Muscle layer of duodenum (tissue), 2 donors: ENCODE data around the gene GPHB5.

ENCODE experiments used
- H3K27ac ChIP-seq: one replicate; pipeline ENCODE4 v1.7.0; 2013; ENCODE audit warnings: mild to moderate bottlenecking, low read length
- H3K27me3 ChIP-seq: one replicate; pipeline ENCODE4 v1.7.0; 2013; ENCODE audit warnings: low read depth, mild to moderate bottlenecking, control low read depth, low read length
- H3K36me3 ChIP-seq, 2 donors: one replicate each; pipeline ENCODE4 v1.7.0; 2013; ENCODE audit warnings: low read length in 2 of 2, control low read depth in 1 of 2, mild to moderate bottlenecking in 1 of 2; ENCODE audit not compliant: insufficient read depth in 2 of 2, control insufficient read depth in 1 of 2
- H3K4me1 ChIP-seq, 2 donors: one replicate each; pipeline ENCODE4 v1.7.0; 2013; ENCODE audit warnings: low read length in 2 of 2, mild to moderate bottlenecking in 2 of 2, control low read depth in 1 of 2, moderate library complexity in 1 of 2; ENCODE audit not compliant: insufficient read depth in 2 of 2, control insufficient read depth in 1 of 2
- H3K4me3 ChIP-seq, 2 donors: one replicate each; pipeline ENCODE4 v1.7.0; 2013; ENCODE audit warnings: low read length in 2 of 2, low read depth in 1 of 2, mild to moderate bottlenecking in 1 of 2
- H3K9me3 ChIP-seq, 2 donors: one replicate each; pipeline ENCODE4 v1.7.0; 2013; ENCODE audit warnings: low read length in 2 of 2, control low read depth in 1 of 2, mild to moderate bottlenecking in 1 of 2; ENCODE audit not compliant: control insufficient read depth in 1 of 2
- donor health status: healthy.

Gene GPHB5, protein sequence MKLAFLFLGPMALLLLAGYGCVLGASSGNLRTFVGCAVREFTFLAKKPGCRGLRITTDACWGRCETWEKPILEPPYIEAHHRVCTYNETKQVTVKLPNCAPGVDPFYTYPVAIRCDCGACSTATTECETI

DNA sequence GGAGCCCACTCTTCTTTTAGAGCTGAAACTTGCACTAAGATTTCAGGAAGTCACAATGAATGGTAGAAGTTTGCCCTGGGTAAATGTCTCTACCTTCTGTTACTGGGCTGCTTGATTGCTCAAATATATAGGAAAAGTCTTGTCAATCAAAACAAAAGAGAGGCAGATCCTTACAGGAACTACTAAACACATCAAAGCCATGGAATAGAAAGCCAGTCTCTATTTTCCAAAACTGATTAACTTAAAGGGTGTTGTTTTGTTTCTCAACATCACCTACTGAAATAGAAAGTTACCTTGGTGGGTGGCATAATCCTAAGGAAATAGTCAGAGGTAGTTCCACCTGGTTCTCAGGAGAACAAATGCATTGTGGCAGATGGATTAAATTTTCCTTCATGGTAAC is at the start of gene GPHB5:
TSS of gene GPHB5 (minus strand) at position 101 of the 400 bp plus-strand sequence. CDS start 1,086 bp downstream, outside the sequence.
- no peaks in the 10 kb centered on the region for H3K36me3 ChIP-seq
- no peaks in the 10 kb centered on the region for H3K27me3 ChIP-seq
- H3K27ac ChIP-seq, result no peak within 1 kb of the TSS
- no peak within 1 kb of the TSS for H3K4me3 ChIP-seq
- H3K9me3 ChIP-seq, result no peaks in the 10 kb centered on the region
- no peaks in the 10 kb centered on the region for H3K4me1 ChIP-seq

GRCh38 chr14:63367742-63368364 is 49.1 kb upstream of the GPHB5 start:
- H3K27ac ChIP-seq, result no peak overlapping the region
- H3K4me3 ChIP-seq, result no peak overlapping the region
- no peaks in the 10 kb centered on the region for H3K27me3 ChIP-seq
- H3K36me3 ChIP-seq, result peaks cover 0 to 11% of the 10 kb centered on the region in 2 donors
- H3K9me3 ChIP-seq, result peaks cover 0 to 3% of the 10 kb centered on the region in 2 donors
- no peaks in the 10 kb centered on the region for H3K4me1 ChIP-seq

GRCh38 chr14:63362389-63362819 is 43.7 kb upstream of the GPHB5 start:
- no peaks in the 10 kb centered on the region for H3K9me3 ChIP-seq
- no peak overlapping the region for H3K4me3 ChIP-seq
- no peak overlapping the region for H3K27ac ChIP-seq
- no peaks in the 10 kb centered on the region for H3K27me3 ChIP-seq
- H3K4me1 ChIP-seq, result no peaks in the 10 kb centered on the region
- no peaks in the 10 kb centered on the region for H3K36me3 ChIP-seq

GRCh38 chr14:63361790-63362189 is 43.1 kb upstream of the GPHB5 start:
- no peak overlapping the region for H3K4me3 ChIP-seq
- H3K27ac ChIP-seq, result no peak overlapping the region
- no peaks in the 10 kb centered on the region for H3K27me3 ChIP-seq
- no peaks in the 10 kb centered on the region for H3K36me3 ChIP-seq
- no peaks in the 10 kb centered on the region for H3K4me1 ChIP-seq
- no peaks in the 10 kb centered on the region for H3K9me3 ChIP-seq

DNA sequence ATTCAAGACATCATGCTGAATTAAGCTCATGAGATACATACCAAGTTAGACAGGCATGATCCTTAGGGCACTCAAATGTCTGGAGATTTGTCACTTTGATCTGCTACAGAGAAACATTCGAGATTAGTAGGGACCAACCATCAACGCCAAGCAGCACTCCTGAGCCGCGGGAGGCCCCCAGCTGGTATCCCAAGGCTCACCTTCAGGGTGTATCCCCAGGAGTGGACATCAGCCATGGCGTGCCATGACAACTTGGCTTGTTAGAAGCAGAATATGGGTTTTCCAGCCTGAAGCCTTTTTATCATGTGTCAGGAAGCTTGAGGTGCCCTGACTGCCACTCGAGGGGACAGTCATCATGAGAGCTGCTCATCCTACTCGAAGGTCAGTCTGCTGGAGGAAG is 39.1 kb upstream of the GPHB5 start:
- Histone ChIP-seq H3K27ac (no peak overlapping the region), H3K36me3 (no peaks in the 10 kb centered on the region), H3K4me3 (no peak overlapping the region), H3K4me1 (no peaks in the 10 kb centered on the region), H3K9me3 (no peaks in the 10 kb centered on the region), H3K27me3 (no peaks in the 10 kb centered on the region)

DNA sequence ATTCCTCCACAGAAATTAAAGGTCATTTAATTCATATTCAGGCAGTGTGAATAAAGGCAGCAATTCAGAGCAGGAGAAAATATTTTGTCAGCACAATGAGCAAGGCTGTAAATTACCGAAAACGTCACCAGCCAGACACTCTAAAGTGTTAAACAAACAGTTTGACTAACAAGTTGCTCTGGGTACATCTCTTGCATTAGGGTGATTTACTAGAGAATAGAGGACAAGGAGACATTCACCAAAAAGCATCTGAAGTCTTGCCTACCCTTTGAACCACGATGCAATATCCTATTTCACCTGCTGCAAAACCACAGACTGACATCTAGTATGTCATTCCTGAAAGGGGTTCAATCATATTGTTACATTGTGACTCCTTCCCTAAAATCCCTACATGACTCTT is 27.1 kb upstream of the GPHB5 start:
- H3K4me3 ChIP-seq, result no peak overlapping the region
- H3K9me3 ChIP-seq, result no peaks in the 10 kb centered on the region
- H3K4me1 ChIP-seq, result no peaks in the 10 kb centered on the region
- H3K27ac ChIP-seq, result no peak overlapping the region
- H3K36me3 ChIP-seq, result no peaks in the 10 kb centered on the region
- no peaks in the 10 kb centered on the region for H3K27me3 ChIP-seq

DNA sequence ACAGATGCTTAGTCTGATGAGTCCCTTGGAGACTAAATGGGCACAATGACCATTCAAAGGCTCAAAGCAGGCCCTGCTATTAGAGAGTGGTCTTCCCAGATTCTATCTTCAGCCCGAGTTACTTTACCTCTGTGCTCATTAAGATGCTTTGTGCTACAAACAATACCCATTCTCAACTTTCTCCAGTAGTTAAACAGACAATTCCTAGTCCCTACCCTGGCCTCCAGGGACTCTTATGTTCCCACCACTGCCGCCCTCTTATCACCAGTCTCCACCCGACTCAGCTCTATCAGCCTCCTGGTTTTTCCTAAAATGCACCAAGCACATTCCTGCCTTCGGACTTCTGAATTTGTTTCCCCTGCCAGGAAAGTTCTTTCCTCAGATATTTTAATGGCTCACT is 25.6 kb upstream of the GPHB5 start:
- no peaks in the 10 kb centered on the region for H3K36me3 ChIP-seq
- no peaks in the 10 kb centered on the region for H3K27me3 ChIP-seq
- H3K4me3 ChIP-seq, result no peak overlapping the region
- H3K4me1 ChIP-seq, result no peaks in the 10 kb centered on the region
- H3K27ac ChIP-seq, result no peak overlapping the region
- H3K9me3 ChIP-seq, result no peaks in the 10 kb centered on the region

DNA sequence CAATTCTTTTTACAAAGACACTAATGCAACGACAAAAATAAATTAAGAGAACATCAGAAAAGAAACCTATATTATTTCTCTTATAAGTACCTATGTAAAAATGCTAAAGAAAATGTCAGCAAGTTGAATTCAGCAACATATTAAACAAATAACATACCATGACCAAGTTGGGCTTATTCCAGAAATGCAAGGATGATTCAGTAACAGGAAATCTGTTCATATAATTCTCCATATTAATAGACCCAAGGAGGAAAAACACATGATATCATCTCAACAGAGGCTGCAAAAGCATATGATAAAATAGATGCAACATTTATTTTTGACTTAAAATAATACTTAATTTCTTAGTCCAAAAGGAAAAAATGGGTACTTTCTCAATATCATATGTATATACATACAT is 25.1 kb upstream of the GPHB5 start:
- Histone ChIP-seq H3K27me3 (no peaks in the 10 kb centered on the region), H3K9me3 (no peaks in the 10 kb centered on the region), H3K27ac (no peak overlapping the region), H3K4me1 (no peaks in the 10 kb centered on the region), H3K36me3 (no peaks in the 10 kb centered on the region), H3K4me3 (no peak overlapping the region)

DNA sequence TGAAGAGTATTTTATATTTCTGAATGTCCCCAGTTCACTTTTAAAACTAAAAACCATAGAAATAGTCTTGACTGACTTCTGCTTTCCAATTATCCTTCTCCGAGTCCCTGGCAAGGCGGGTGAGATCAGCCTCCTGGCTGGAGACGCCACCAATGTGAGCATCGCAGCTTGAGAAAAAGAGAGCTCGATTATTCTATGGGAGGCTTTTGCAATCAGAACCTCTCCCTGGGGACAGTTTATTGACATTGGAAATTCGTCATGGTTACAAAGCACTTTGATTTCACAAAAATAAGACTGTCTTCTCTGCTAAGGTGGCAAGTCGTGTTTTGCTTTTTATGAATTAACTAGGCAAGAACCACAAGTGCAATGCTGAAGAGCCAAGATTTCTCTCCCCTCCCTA is 23.6 kb upstream of the GPHB5 start:
- Histone ChIP-seq H3K27ac (no peak overlapping the region), H3K4me3 (no peak overlapping the region), H3K9me3 (no peaks in the 10 kb centered on the region), H3K4me1 (no peaks in the 10 kb centered on the region), H3K27me3 (no peaks in the 10 kb centered on the region), H3K36me3 (no peaks in the 10 kb centered on the region)

GRCh38 chr14:63328787-63329737 is 10.3 kb upstream of the GPHB5 start:
- Histone ChIP-seq H3K4me1 (no peaks in the 10 kb centered on the region), H3K4me3 (no peak overlapping the region), H3K9me3 (no peaks in the 10 kb centered on the region), H3K27me3 (no peaks in the 10 kb centered on the region), H3K27ac (no peak overlapping the region), H3K36me3 (no peaks in the 10 kb centered on the region)

- H3K27me3 ChIP-seq, result no peaks in the 10 kb centered on the region
- no peaks in the 10 kb centered on the region for H3K4me1 ChIP-seq
- H3K36me3 ChIP-seq, result no peaks in the 10 kb centered on the region
- no peak overlapping the region for H3K27ac ChIP-seq
- no peaks in the 10 kb centered on the region for H3K9me3 ChIP-seq
- no peak overlapping the region for H3K4me3 ChIP-seq
Observed at GRCh38 chr14:63326840-63327239, 8.1 kb upstream of the GPHB5 start.
